NCI-H2227 (cell line): Measurements from ENCODE around the gene ZMPSTE24.

Experiments
- DNase-seq: peaks from one replicate; lab custom pipeline; 2025; ENCODE audit not compliant: unreplicated experiment; lab: John Stamatoyannopoulos, UW

Gene ZMPSTE24

DNA sequence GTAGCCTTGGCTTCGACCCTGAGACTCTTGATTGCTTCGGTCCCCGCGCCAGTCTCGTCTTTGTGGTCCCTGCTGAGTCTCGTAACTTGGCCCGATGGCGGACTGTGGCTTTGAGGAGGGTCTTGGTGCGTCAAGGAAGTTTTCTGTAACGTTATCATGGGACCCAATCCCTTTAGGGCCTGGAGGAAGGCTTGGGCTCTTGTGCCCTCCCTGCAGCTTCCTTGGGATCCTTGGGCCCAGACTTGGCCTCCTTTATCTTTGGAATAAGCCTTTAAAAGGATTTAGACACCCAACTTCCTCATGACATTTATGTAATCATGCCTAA is 371 bp downstream of the ZMPSTE24 start:
- DNase-seq, result peak; percentile 52

DNA sequence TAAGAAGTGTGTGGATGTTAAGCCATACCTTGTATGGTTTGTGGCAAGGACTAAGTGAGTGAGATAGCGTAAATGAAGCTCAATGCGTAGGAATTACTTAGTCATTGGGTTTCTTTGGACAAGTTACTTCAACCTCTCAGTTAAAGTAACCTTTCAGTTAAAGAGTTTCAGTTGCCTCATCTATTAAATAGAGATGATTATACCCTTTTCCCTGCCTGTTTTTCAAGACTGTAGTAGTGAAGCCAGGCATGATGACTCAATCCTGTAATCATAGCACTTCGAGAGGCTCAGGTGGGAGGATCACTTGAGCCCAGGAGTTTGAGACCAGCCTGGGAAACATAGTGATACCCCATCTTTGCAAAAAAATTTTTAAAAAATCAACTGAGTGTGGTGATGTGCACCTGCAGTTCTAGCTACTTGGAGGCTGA is 6.3 kb downstream of the ZMPSTE24 start:
- peak; percentile 51 for DNase-seq

DNA sequence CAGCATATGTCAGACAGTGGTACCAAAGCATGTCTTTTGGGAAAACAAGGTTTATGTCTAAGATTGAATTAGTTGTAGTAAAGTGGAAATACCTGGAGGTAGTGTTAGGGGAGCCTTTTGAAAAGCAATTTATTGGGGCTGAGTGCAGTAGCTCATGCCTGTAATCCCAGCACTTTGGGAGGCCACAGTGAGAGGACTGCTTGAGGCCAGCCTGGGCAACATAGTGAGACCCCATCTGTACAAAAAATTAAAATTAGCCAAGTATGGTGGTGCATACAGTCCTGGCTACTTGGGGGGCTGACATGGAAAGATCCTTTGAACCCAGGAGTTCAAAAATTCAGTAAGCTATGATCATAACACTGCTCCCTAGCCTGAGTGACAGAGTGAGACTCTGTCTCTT is 7.3 kb downstream of the ZMPSTE24 start:
- no peak for DNase-seq

DNA sequence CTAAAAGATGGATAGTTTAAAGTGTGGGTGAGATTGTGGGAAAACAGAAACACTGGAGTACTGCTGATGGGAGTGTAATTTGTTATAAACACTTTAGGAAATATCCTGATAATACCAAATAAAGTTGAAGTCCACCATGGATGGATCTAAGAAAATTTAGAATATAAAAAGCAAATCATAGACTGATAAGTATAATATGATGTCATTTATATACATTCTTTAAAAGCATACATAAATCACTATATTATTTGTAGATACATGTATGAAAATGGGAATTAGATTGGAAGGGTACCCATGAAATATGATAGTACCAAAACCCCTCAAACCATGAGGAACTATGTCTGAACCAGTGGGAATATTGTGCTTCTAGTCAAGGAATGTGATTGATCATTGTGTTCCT is 7.9 kb downstream of the ZMPSTE24 start:
- DNase-seq, result no peak

DNA sequence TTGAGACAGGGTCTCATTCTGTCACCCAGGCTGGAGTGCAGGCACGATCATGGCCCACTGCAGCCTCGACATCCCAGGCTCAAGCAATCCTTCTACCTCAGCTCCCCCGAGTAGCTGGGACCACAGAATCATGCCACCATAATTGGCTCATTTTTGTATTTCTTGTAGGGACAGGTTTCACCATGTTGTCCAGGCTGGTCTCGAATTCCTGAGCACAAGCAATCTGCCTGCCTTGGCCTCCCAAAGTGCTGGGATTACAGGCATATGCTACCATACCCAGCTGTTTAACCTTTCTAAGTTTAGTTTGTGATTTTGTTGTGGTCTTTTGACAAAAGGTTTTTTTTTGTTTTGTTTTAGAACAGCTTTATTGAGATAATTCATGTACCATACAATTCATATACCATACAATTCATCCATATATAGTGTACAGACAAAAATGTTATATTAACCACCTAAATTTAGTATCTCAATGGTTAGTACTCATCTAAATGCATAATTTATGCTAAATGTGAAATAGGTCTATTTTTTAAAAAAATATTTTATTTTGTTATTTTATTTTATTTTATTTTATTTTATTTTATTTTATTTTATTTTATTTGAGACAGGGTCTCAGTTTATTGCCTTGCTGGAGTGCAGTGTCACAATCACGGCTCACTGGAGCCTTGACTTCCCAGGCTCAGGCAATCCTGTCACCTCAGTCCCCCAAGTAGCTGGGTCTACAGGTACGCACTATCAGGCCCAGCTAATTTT is 8.9 kb downstream of the ZMPSTE24 start:
- no peak for DNase-seq

DNA sequence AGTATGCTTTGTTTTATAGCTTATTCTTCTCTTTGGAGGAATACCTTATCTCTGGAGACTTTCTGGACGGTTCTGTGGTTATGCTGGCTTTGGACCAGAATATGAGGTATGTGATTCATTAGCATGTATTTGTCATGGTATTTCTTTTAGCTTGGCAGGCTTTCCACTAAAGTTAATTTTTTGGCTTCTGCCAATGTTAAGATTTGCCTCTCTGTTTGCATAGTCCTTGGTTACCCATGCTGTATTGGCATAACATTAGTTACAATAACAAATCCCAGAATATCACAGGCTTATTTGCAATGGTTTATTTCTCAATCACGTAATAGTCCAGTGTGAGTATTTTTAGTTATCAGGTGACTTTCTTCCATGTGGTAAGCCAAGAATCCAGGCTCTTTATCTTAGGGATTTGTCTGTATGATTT is 9.7 kb downstream of the ZMPSTE24 start:
- no peak for DNase-seq

DNA sequence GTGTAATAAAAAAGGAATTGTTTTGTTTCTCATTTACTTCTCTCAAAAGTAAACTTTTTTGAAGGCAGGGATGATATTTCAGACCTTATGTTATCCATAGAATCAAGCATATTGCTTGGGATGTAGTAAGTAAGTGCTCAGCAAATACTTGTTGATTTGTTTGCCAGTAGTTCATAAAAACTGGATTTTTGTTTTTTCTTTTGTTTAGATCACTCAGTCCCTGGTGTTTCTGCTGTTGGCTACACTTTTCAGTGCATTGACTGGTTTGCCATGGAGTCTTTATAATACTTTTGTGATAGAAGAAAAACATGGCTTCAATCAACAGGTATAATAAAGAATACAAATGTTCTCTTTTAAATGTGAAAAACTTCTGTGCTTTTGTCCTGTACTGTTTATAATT is 10.2 kb downstream of the ZMPSTE24 start:
- DNase-seq, result no peak

DNA sequence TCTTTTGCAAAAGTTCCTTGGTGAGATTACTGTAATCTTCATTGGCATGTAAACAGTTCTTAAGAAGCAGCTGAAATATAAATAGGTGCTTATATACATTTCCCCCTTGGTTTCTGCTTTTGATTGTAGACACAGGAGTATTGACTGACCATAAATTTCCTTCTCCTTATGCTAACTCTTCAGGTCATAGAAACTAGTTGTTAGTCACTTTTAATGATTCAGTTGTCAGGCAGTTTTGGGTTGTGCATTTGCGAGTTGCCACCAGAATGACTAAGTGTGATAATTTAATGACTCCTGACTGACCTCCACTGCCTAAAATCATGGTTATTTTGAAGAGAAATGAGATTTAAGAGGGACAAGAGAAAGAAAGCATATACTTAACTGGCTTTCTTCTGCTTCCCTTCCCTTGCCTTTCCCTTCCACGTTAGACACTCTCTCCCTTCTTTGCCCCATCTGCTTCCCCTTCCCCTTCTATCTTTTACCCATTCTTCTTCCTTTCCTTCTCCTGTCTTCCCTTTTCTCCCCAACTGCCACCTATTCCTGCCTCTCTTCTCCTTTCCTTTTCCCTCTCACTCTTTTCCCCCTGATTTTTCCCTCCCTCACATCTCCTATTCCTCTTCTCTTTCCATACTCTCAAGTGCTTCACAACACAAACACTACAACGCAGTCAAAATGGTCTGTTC is 12.3 kb downstream of the ZMPSTE24 start:
- DNase-seq, result no peak

DNA sequence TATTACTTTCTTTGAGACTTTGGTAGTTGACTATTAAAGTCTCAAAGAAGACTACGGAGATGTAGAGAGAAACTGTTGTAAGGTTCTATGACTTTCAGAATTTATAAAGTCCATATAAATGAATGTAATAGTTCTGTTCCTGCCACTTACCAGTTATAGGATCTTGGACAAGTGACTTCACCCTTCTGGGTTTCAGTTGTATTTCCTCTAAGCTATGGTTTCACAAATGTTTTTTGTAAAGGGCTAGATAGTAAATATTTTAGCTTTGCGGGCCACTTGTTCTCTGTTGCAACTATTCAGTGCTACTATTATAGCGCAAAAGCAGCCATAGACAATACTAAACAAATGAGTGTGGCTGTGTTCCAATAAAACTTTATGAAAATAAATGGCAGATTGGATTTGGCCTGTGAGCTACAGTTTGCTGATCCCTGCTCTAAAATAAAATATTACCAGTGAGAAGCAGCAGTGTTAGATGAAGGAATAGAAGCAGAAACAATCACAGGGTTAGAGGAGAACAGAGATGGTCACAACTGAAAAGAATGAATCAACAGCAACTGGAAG is 14.7 kb downstream of the ZMPSTE24 start:
- no peak for DNase-seq

DNA sequence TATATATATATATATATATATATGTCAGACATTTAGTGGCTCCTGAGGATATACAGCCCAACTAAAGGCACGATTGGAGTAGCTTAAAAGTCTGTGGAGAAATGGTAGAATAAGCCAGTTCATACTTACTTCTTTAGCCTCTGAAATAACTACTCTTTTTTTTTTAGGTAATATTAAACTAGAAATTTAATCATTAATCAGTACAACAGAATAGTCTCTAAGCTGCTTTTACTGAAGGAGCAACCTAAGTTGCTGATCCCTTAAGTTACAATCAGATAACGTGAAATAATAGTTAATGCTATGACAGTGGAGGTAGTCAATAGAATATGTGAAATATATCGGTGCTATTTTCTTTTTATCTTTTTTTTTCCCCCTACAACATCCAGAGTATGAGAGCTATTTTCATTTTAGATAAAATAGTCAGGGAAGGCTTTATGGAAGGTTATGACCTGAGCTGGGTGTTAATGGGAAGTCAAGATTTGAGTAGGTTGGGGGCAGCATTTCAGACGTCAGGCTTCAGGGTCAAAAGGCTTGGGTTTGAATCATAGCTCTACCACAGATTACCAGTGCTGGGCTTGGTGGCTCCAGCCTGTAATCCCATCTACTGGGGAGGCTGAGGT is 15.6 kb downstream of the ZMPSTE24 start:
- DNase-seq, result no peak

DNA sequence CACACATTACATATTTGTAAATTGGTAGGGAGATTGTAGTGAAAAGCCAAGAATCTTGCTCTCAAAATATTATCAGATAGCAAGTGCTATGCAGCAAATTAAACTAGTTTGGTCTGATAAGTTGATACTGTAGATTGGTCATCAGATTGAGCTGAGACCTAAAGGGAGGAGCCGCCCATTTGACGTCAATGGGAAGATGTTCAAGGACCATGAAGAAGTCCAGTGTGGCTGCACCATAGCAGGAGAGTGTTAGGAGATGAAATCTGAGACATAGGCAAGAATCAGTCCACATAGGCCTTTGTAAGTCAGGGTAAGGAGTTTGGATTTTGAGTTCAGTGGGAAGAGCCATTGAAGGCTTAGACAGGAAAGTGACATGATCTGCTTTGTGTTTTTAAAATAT is 16.3 kb downstream of the ZMPSTE24 start:
- DNase-seq, result no peak

DNA sequence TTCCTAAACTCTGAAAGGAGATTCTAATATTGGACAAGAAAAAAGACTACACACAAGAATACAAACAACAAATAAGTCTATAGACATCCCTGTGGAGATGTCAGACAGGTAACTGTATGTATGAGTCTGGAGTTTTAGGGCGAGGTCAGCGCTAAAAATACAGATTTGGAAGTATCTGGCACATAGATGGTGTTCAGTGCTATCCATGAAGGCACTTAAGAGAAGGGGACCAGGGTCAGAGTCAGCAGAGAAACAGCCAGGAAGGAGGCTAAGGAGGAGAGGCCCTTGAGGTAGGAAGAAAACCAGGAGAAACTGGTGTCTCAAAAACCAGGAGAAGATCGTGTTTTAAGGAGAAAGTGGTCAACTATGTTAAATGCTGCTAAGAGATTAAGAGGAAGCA is 18.1 kb downstream of the ZMPSTE24 start:
- DNase-seq, result no peak

DNA sequence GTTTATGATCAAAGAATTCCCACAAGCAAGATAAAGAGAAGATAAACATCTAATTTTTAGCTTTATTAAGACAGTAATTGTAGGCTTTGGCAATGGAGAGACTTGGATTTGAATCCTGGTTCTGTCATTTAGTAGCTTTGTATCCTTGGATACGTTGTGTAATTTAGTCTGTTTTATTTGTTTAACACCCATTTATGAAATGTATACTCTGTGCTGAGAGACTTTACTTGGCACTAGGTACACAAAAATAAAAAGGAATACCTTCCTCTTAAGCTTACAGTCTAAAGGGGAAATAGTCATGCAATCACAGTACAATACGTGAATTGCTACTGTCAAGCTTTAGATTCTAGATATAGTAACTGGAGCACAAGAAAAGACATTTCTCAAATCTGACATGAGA is 23.8 kb downstream of the ZMPSTE24 start:
- no peak for DNase-seq

DNA sequence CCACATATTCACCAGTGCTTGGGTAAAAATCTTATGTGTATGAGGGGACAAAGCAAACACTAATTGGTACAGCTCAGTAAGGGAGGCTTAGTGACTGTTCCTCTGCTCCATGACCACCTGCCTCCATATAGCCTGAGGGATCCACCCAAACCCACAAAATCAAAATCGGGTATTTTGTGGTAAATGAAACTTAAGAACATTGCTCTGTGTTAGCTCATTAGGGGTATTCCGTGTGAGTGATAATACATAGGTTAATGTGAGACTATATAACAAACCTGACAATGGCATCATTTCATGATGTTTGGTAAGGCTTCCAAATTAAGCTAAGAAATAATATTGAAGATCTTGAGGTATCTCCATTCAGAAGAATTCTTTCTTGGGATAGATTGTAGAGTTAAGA is 33.3 kb downstream of the ZMPSTE24 start:
- no peak for DNase-seq

DNA sequence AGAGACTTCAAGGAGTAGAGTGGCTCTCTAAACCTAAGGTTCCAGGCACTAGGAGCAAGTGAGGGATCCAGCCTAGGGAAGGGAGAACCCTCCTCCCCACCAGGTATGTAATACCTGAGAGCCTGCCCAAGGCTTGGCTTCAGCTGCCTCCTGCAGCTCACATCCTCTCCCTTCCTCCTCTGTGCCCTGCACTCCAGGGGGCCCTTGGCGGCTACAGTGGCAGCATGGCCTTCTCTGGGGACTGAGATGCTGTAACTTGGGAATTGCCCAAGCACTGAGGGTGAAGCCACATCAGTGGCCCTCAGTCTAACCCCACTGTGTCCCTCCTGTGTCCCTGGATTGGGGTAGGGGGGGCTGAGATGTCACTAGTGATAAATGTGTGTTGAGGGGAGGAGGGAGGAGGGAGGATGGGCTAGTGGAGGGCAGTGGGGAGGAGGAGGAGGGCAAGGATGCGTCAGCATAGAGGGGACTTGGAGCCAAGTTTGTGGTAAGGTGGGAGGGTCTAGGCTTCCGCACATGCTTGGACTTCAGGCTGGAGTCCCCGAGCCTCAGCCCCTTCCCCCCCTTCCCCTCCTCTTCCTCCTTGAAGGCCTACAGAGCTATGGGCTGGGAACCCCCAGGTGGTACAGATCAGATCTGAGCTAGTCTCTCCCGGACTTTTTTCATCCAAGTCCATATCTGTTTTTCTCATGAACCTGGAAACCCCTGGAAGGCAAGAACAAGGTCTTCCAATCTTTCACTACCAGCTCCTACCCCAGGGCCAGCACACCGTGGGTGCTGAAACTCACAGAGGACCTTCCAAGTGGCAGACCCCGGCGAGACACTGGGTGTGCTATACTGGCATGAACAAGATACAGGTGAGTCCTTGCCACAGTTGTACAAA is 41.6 kb downstream of the ZMPSTE24 start:
- no peak for DNase-seq

DNA sequence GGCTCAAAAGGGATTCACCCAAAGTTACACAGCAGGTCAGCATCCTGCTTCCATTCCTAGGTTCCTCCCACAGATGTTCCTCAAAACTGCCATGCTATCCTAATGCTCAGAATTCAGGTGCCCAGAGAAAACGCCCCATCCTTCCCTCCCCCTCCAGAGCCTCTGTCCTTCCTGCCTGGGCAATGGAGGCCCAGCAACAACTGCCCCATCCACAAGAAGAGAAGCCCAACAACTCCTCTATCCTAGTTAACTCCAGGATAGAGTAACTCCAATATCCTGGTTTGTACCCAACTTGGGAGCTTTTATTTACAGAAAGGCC is 42.2 kb downstream of the ZMPSTE24 start:
- DNase-seq, result no peak

DNA sequence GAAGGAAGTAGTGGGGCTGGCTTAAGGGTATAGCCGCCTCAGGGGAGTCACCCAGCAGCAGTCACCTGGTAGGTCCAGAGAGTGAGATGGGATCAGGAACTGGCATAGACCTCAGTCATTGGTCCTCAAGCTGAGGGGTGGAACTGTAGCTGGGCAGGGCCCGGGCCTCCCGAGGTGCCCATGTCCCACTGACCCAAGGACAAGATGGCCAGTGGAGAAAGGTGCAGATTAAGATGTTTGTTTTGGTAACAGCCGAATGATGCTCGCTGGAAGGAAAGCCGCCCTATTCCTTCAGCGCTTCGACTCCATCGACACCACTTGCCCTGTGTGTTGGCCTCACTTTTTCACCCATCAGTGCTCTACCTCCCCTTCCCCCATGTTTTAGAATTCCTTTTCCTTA is 42.6 kb downstream of the ZMPSTE24 start:
- DNase-seq, result no peak

DNA sequence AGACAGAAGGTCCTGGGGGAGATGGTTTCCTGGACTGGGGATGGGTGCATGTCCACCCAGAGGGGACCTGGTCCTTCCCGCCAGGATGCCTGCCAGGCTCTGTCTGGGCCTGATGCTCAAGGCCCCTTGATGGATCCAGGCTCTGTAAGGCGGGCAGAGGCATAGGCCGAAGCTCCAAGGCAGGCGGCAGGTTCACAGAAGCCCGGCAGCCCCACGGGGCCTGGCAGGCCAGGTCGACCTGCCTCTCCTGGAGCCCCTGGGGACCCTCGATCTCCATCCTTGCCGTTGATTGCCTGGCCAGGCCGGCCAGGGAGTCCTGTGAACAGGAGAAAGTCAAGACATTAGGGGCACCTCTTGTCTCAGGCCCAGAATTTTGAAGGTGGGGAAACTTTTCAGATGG is 43.0 kb downstream of the ZMPSTE24 start:
- no peak for DNase-seq

DNA sequence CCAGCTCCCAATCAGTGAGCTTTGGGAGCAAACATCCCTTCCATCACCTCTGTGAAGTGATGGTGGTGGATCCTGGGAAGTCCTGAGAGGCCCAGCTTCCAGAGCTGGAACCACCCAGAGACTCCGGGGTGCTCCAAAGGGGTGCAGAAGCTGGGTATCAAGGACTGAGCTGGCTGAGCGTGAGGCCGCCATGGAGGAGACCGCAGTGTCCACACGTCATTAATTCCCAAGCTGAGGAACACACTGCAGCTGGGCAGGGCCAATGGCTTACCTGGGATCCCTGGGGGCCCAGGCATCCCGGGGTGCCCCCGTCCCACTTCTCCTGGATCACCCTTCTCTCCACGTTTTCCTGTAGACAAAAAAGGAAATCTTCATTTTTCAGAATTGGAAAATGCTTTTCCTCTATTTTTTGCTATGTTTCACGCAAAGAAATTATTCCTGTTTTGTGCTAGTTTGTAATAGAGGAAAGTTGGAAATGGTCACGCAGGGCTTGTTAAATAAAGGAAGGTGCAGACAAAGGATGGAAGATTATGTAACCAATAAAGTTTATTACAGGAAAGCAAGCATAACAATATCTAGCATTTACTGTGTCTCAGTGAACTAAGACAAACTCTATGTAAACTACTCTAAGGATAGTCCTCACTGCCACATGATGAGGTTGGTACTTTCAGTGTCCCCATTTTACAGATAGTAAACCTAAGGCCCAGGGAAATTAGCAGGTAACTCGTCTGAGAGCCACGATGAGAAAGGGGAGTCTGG is 43.7 kb downstream of the ZMPSTE24 start:
- no peak for DNase-seq

DNA sequence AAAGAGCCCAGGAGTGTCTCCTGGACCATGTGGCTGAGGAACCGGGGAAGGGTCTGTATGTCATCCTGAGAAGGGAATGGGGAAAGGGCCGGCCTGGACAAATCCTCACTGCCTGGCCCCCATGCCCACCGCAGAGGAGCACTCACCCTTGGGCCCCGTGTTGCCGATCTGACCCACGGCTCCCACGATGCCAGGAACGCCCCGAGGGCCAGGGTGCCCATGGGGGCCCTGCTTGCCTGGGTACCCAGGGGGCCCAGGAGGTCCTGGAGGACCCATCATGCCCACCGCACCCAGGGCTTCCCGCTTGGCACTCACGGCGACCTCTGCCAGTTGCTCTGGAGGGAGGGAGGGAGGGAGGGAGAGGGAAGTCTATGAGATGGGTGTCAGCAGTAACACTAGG is 44.4 kb downstream of the ZMPSTE24 start:
- no peak for DNase-seq
